HG02973 (cell line): Measurements from ENCODE around the gene LIAS.
A peak's percentile ranks its signal among the peaks of the same experiment; 100 is the strongest.
"Not testable (repeated sequence)": the region's sequence is repeated elsewhere in the genome, so short reads cannot be mapped to it uniquely, and the experiment has no call there.

Source experiments
- ATAC-seq: cut with Tn5 transposase; IDR thresholded peaks from one replicate; pipeline ENCODE4 v1.9.1; 2021; ENCODE audit warnings: moderate library complexity; ENCODE audit not compliant: unreplicated experiment

The LIAS gene

DNA sequence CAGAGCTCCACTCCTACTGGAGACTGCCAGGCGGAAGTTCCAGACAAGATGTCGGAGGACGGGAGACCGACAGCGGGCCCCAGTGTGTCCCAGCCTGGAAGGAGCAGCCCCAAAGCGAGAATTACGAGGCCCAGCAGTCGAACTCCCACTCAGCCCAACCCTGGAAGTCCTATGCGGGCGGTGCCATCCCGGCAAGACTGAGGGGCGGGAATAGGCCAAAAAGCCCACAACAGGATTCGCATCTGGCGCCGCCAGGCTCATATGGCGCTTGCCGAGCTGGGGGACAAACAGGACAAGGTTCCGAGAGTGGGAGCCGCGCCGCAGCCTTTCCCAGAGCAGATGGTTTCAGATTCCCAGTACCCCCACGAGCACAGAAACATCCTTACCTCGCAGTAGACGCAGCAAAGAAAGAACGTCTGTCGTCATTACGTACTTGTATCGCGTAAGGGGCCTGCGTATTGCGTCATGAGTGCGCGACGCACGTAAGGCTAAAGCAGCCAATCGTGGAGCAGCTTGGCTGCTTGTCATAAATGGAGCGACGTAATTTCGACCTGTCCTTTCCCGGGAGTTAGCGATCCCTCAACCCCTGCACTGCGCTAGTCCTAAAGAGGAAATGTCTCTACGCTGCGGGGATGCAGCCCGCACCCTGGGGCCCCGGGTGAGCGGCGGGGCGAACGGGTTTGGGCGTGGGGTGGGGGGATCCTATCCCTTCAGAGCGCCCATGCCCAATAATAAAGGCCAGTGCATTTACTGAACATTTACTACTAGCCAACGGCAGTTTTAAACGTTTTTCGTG, at the start of gene LIAS, which contains the start of gene RPL9:
LIAS (plus strand) TSS at position 552 of the 796 bp plus-strand sequence; CDS start at position 614, 62 bp downstream.
RPL9 (minus strand) TSS at position 418 of the 796 bp plus-strand sequence. CDS start 483 bp downstream, outside the sequence.
- peak; percentile 74 for ATAC-seq

DNA sequence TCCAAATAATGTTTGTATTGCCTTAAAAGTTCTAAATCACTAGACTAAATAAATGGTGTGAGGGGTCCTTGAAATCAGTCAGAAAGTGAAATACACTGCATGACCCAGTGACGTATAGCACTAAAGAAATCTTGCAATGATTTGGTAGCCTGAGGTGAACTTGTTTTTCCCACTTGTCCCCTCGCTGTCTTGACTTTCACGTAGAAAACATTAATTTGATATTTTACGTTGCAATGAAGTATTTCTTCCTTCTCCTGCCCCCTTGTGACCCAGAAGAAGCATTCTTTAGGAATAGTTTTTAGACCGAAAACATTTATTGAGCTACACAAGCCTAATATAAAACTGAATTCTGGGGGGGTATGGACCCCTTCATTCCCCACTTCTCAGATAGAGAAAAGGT, 48.4 kb upstream of the LIAS start:
- no peak for ATAC-seq

DNA sequence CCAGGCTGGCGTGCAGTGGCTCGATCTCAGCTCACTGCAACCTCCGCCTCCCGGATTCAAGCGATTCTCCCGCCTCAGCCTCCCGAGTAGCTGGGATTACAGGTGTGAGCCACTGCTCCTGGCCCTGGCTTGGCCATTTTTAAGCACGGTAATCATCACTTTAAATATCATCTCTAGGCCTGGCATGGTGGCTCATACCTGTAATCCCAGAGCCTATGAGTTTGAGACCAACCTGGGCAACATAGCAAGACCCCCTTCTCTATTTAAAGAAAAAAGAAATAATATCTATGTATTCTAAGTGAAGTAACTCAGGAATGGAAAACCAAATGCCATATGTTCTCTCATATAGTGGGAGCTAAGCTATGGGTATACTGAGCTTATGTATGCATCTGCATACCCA, 47.3 kb upstream of the LIAS start:
- not testable (repeated sequence) for ATAC-seq

- no peak for ATAC-seq
Measured at GRCh38 chr4:39415678-39416283, 43.1 kb upstream of the LIAS start.

DNA sequence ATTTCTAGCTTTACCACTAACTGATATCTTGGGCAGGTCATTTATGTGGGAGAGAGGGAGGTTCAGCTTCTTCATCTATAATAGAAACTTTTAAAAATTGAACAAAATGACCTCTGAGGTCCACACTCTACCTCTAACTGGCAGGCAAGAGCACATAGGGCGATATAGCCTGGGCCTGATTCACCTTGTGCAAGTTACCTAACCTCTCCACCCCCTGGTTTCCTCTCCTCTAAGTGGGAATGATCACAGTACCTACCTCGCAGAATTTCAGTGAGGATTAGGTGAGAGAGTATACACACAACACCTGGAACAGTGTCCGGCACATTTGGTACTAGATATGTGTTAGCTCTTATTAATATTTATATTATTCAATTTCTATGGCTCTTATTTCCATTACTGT, 36.6 kb upstream of the LIAS start:
- ATAC-seq: no peak

DNA sequence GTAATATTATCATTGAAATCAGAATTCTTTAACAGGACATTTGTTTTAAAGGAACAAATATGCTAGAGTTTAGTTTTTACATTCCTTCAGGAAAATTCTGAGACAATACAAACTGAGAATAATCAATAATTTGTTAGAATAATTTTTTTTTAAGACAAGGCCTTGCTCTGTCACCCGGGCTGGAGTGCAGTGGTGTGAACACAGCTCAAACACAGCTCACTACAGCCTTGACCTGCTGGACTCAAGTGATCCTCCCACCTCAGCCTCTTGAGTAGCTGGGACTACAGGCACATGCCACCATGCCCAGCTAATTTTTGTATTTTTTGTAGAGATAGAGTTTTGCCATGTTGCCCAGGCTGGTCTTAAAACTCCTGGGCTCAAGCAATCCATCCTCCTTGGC, 33.6 kb upstream of the LIAS start:
- not testable (repeated sequence) for ATAC-seq

DNA sequence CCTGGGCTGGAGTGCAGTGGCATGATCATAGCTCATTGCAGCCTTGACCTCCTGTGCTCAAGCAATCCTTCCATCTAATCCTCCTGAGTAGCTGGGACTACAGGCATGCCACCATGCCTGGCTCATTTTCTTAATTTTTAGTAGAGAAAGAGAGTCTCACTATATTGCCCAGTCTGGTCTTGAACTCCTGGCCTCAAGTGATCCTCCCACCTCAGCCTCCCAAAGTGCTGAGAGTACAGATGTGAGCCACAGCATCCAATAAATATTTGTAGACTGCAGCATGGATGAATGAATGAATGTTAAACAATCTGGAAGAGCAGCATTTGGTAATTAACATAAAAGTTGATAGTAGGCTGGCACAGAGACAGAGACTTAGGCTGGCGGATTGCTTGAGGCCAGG, 32.1 kb upstream of the LIAS start:
- no peak for ATAC-seq

DNA sequence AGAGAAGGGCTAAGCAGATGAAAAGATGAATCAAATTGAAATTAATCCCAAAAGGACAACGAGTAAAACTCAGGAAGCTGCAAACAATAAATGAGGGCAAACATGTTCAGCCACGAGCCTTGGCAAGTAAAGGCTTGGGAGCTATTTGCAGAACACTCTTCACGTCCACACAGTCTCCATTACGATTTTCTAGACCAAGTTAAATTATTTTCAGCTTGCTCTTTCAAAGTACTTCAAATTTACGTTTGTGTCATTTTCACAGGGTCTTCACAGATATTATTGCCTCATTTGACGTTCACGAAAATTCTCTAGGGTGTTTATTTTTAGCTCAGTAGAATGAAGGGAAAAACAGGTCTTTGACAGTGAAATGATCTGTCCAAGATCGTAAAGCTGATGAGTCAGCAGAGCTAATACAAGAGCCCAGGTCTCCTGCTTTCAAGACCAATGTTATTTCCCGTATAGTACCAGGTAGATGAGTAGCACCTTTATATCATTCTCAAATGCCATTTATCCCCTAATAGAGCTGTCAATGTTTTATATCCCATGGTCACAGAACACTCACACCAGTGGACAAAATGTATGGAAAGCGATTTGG, 31.2 kb upstream of the LIAS start:
- no peak for ATAC-seq

DNA sequence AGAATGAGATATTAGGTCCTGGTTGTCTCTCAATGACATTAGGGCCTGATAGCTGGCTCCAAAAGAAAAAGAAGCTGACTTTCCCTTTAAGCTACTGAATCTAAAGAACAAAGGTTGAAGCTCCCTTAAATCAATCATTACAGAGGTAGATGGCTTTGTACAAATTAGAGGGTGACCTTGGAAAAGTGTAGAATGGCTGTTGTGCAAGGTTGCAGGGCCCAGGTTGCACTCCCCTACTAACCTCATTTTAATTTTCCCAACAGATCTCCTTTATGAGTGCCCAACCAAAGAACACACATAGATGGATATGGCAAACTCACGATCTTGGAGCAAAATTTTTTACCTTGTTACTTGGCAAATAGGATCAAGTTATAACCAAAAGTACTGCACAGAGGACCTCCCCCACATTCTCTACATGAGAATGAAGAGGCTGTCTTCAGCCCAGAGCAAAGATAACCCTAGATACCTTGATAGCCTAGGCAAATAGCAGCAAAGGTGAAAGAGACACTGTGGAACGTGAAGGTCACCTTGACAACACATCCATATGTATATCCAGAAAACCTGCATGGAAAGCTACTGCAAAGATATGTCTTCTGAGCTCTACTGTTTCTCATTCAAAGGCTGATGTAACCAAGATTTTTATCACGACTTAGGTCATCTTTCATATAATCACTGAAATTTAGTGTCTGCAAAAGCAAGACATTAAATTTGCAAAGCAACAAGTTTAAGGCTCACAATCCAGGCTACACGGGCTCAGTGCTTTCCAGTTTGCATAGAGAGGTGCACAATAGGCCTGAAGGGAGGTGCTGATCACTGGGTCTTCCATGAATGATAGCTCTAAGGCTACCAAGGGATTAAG, 29.2 kb upstream of the LIAS start:
- no peak for ATAC-seq

- no peak for ATAC-seq
Measured at GRCh38 chr4:39433878-39434492, 24.9 kb upstream of the LIAS start.

- no peak for ATAC-seq
Measured at GRCh38 chr4:39435659-39436563, 22.9 kb upstream of the LIAS start.

GRCh38 chr4:39441593-39441992, 17.3 kb upstream of the LIAS start:
- no peak for ATAC-seq

GRCh38 chr4:39442998-39443397, 15.9 kb upstream of the LIAS start:
- ATAC-seq: no peak

DNA sequence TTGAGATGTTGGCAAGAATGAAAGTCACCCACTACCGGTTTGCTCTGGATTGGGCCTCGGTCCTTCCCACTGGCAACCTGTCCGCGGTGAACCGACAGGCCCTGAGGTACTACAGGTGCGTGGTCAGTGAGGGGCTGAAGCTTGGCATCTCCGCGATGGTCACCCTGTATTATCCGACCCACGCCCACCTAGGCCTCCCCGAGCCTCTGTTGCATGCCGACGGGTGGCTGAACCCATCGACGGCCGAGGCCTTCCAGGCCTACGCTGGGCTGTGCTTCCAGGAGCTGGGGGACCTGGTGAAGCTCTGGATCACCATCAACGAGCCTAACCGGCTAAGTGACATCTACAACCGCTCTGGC, 12.4 kb upstream of the LIAS start:
- ATAC-seq: no peak

GRCh38 chr4:39446842-39447573, 11.8 kb upstream of the LIAS start:
- ATAC-seq: peak; percentile 73

- ATAC-seq: no peak
Measured at GRCh38 chr4:39450618-39451017, 8.2 kb upstream of the LIAS start.

DNA sequence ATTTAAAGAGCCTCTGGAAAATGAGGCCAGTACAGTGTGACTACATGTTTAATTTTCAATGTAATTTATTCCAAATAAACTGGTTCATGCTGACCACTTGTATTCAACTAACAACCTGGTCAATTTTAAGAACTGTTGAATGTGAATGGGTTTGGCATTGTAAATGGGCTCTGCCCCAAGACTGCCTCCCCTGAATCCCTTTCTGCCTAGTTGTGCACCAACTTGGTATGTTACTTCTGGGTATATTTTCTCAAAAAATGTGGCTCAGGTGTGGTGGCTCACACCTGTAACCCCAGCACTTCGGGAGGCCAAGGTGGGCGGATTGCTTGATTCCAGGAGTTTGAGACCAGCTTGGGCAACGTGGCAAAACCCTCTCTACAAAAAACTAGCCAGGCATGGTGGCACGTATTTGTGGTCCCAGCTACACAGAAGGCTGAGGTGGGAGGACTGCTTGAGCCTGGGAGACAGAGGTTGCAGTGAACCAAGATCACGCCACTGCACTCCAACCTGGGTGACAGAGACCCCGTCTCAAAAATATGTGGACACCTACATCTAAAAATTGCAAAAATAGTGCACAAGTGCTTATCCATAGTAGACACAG, 7.3 kb upstream of the LIAS start:
- no peak for ATAC-seq

- no peak for ATAC-seq
Measured at GRCh38 chr4:39452153-39452859, 6.5 kb upstream of the LIAS start.
